Stimulated activated CD4-positive, alpha-beta T cell treated with anti-CD3 and anti-CD28 coated beads, Interleukin-1b, Interleukin-23, amount 100 ng/mL, for 48 hours (primary cell): ENCODE data around the gene ITPRIPL1.

Source experiments
- DNase-seq: peaks from one replicate; pipeline ENCODE4 v3.0.0-alpha.2; 2020

ITPRIPL1 gene

DNA sequence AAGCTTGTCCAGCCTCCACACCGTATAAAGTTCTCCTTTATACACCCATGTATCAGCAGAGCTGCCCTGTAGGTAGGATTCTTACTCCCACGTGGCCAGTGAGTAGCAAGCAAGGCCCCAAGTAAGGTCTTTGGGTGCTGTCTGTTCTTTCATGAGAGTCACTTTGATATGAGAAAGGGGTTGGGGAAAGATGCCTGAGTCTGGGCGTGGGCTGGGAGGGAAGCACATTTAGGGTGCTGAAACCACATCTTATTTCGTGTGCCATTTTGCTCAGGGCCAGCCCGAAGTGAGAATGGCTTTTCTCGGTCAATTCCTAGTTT is 436 bp upstream of the ITPRIPL1 start:
- peak; percentile 36 for DNase-seq

DNA sequence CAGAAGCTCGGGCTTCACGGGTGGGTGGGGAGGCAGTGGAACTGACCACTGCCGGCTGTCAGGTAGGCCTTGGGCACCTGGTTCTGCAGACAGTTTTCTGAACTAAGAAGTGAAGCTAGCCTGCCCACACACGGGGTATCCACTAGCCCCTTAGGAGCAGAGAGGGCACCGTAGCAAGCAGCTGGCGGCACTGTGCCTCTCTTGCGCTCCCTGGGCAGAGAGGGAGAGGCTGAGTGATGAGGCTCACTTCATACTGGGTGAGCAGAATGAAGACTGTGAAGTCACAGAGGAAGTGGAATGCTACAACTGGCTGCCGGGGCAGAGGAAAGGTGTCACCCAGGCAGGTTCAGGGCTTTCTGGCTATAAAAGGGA is 753 bp downstream of the ITPRIPL1 start:
- DNase-seq = peak; percentile 52

DNA sequence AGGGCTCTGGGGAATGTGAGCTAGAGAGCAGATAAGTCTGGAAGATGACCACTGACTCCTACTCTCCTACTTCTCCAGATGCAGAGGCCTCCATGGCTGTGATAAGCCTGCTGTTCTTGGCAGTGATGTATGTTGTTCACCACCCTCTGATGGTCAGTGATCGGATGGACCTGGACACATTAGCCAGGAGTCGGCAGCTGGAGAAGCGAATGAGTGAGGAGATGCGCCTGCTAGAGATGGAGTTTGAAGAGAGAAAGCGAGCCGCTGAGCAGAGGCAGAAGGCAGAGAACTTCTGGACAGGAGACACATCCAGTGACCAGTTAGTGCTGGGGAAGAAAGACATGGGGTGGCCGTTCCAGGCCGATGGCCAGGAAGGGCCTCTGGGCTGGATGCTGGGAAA is 1.4 kb downstream of the ITPRIPL1 start:
- no peak for DNase-seq

DNA sequence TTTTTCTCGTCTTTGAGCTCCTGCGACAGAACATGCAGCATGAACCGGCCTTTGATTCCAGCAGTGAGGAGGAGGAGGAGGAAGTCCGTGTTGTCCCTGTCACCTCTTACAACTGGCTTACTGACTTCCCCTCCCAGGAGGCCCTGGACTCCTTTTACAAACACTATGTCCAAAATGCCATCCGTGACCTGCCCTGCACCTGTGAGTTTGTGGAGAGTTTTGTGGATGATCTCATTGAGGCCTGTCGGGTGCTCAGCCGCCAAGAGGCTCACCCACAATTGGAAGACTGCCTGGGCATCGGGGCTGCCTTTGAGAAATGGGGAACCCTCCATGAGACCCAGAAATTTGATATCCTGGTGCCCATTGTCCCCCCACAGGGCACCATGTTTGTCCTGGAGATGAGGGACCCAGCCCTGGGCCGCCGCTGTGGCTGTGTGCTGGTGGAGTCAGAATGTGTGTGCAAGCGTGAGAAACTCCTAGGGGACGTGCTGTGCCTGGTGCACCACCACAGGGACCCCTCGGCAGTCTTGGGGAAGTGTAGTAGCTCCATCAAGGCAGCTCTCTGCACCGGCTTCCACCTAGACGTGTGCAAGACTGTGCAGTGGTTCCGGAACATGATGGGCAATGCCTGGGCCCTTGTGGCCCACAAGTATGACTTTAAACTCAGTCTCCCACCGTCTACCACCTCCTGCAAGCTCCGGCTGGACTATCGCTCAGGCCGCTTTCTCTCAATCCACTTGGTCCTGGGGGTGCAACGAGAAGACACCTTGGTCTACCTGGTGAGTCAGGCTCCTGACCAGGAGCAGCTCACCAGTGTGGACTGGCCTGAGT is 2.1 kb downstream of the ITPRIPL1 start:
- no peak for DNase-seq

DNA sequence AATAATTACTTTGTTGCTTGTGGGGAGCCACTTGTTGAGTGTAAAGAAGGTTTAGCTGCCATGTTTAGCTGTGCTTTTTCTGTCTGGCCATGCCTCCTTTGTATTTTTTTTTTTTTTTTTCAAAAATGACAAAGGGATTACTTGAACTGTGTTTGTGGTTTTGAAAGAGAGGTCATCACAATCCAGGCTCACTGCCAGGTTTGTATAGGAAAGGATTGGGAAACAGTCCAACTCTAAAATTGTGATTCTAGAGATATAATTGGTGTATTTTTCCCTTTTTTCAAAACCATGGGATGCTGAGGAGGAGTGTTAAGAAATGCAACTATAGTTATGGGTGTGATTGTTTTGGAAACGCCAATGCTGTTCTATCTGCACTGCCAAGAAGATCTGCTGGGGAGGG is 4.3 kb downstream of the ITPRIPL1 start:
- DNase-seq = no peak

DNA sequence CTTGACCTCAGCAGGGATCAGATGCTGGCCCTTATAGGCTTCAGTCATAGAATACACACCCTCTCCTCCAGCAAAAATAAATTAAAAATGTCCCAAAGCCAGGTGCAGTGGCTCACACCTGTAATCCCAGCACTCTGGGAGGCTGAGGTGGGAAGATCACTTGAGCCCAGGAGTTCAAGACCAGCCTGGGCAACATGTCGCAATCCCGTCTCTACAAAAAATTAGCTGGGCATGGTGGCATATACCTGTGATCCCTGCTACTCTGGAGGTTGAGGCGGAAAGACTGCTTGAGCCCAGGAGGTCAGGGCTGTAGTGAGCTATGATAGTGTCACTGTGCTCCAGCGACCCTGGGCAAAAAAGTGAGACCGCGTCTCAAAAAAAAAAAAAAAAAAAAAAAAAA is 4.8 kb downstream of the ITPRIPL1 start:
- DNase-seq = no peak

DNA sequence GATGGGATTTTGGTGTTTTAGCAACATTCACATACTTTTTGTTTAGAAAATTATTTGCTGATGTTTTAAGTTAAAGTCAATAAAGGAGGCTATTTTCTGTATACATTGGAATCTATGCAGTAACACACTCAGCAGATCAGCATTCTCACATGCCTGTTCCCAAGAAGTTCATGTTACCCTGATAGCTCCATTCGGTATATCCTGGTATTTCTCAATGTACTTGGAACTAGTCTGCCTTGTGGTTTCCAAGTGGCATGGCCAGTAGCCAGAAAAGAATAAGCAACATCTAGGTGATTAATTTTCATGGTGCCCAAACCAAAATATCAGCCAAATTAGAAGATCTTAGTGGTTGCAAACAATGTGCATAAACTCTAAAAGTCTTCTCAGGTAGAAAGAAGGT is 5.3 kb downstream of the ITPRIPL1 start:
- no peak for DNase-seq

DNA sequence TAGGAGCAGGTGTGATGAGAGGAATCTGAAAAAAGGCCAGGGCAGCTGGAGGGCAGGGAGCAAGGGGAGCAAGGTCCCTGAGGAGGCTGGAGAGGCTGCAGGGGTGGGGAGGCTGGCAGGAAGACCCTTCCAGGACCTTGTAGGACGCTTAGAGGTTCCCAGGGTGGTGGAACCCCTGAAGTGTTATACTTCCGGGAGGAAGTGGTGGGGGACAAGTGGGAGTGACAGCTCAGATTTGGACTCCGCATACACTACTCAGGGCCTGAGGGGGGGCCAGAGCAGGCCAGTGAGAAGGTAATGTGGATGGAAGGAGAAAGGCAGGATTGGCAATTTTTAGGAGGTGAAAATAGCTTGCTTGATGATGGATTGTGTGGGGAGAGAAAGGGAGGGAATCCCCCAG is 8.6 kb downstream of the ITPRIPL1 start:
- no peak for DNase-seq

DNA sequence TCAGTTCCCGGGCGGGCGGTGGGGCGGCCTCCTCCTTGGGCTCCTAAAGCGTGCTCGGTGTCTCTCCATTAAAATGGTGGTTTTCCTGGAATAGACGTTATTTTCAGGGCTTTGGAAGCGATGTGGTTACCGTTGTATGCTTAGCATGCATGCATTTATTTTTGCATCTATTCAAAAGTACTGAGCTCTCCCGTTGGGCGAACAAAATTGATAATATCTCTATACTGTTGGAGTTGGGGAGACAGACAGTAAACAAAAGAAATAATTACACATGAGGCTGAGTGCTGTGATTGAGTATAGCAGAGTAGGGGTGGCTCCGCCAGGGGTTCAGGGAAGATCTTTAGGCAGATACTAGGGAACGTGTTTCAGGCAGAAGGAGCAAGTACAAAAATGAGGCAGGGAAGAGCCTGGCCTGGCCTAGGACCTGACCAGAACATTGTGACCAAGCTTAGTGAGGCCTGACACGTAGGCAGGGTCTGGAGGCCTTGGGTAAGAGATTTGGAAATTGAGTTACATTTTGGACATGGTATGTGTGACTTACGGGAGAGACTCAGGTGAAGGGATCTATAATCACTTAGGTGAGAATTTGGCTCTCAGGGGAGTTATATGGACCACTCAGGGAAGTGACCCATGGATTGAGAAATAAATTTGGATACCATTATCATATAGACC is 11.1 kb downstream of the ITPRIPL1 start:
- DNase-seq = no peak

DNA sequence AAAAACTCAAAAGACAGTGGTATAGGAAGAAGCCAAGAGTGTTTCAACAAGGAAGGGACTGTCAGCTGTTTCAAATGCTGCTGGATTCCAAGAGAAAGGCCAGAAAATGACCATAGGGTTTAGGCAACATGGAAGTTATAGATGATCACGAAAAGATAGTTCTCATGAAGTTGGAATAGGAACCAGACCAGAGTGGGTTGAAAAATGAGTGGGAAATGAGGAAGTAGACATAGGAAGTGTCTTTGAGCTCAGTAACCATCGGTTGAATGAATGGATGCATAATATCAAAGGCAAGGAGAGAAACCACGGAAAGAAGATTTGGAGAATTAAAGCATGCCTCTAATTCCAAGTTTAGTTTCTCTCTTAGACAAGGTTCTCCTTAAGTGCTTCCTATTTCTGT is 11.8 kb downstream of the ITPRIPL1 start:
- DNase-seq = no peak

DNA sequence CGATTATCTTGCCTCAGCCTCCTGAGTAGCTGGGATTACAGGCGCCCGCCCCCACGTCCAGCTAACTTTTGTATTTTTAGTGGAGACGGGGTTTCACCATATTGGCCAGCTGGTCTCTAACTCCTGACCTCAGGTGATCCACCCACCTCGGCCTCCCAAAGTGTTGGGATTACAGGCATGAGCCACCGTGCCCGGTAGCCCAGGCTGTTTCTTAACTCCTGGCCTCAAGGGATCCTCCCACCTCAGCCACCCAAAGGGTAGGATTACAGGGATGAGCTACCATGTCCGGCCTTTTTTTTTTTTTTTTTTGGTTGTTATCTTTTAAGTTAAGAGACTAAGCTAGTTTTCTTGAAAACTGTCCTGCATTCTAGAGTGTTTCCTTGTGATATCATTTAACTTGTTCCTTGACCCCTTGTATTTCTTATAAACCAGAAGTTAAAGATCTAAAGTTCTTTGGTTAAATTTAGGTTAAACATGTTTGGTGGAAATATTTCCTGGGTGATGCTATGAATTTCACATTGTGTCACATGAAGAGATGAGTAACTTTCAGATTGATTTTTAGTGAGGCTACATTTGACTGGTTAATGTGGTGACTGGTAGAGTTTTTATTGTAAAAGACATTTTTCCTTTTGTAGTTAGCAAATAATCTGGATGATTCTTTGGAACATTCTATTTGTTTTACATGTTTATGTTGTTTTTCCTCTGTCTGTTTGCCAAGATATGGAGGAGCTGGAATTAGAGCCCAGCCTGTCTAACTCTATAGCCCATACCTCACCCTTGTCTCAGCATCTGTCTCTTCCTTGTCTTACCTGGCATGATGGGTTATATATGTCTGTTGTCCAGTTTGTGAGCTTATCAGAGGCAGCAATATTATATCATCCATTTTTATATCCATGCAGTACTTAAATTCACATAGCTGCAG is 15.6 kb downstream of the ITPRIPL1 start:
- no peak for DNase-seq

DNA sequence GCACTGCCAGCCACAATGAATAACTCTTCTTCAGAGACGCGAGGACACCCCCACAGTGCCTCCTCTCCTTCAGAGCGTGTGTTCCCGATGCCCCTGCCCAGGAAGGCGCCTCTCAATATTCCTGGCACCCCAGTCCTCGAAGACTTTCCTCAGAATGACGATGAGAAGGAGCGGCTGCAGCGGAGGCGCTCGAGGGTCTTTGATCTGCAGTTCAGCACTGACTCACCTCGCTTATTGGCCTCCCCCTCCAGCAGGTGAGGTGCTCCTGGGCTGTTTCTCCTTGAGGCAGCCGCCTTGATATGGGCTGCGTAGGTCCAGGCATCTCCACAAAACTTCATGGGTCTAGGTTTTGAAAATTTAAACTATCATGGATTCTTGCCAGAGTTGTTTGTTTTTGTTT is 16.5 kb downstream of the ITPRIPL1 start:
- no peak for DNase-seq

DNA sequence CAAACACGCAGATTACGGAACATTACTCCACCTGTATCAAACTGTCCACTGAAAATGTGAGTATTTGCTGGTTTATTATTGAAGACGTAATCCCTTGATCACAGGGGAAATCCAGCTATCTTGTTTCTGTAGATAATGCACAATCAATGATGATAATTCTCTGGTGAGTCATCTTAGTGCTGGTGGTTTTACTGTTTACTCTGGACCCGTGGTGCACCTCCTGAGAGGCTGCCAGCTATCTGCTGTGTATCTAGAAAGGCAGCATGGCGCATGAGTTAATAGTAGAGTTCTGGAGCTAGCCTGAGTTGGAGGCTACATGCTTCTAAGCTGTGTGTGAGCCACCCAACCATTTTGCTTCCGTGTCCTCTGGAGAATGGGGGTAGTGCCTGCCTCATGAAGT is 17.0 kb downstream of the ITPRIPL1 start:
- peak; percentile 43 for DNase-seq

DNA sequence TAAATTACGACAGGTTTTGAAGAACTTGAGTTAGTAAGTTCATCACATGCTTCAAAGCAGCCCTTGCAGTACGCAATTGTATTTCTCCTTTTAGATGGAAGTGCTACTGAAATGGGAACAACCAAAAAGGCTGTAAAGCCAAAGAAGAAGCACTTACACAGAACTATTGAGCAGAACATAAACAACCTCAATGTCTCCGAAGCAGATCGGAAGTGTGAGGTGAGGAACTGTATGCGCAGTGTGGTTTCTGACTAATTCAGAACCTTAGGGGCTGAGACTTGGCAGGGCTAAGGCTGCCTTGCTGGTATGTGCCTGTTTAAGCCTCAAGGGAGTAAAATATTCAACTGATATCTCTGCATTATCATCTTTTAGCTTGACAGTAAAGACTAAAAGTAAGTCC is 18.9 kb downstream of the ITPRIPL1 start:
- peak; percentile 26 for DNase-seq

DNA sequence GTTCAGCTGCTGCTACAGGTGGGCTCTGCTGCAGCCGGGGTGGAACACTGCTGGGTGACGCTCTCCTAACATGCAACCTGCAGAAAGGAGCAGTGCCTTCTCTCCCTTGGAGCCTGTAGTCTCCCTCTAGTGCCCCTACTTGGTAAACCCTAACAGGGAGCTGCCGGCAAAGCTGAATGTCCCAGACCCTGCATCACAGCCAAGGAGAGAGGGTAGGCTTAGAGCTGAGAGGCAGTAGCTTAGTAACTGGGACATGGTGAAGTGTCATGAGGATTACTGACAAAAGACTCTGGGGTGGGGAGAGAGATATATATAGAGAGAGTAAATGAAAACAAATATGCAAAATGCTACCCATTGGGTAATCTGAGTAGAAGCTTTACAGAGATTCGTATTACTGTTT is 20.3 kb downstream of the ITPRIPL1 start:
- DNase-seq = no peak

DNA sequence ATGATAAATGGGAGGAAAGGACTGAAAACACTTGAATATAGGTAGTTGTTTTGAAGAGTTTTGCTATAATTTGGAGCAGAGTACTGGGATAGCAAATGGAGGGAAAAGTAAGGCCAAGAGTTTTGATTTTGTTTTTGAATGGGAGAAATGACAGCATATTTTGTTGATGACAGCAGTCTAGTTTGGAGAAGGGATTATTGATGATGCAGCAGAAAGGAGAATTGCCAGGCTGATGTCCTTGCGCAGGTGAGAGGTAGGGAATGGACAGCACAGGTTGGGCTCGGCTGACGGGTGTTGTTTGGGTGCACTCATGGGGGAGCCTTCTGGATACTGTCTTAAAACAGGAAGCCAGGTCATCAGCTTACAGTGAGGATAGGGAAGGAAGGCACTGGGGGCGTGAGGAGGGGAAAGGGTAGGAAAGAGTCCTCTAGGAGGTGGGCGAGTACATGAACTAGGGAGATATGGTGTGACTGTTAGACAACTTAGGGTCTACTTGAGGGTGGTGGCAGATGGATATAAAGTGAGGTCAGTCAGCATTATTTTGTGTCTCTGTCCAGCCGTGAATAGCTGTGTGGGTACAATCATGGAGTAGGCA is 20.8 kb downstream of the ITPRIPL1 start:
- DNase-seq = no peak

DNA sequence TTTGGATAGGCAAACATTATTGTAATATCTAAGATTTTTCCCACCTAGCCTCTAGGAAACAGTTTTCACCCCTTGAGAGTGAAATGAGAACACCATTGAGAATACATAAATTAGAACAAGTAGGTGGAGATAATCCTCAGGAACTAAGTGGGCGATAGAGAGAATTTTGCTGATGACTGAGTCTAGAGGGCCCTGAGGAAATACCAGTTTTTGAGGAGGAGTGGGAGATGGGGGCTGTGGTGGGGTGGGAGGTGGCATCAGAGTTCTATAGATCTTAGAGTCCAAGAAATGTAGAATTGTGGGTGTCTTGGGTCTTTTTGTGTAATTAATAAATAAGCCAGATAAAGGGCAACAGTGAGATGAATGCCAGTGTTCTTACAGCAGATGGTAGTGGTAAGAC is 22.3 kb downstream of the ITPRIPL1 start:
- DNase-seq = no peak

DNA sequence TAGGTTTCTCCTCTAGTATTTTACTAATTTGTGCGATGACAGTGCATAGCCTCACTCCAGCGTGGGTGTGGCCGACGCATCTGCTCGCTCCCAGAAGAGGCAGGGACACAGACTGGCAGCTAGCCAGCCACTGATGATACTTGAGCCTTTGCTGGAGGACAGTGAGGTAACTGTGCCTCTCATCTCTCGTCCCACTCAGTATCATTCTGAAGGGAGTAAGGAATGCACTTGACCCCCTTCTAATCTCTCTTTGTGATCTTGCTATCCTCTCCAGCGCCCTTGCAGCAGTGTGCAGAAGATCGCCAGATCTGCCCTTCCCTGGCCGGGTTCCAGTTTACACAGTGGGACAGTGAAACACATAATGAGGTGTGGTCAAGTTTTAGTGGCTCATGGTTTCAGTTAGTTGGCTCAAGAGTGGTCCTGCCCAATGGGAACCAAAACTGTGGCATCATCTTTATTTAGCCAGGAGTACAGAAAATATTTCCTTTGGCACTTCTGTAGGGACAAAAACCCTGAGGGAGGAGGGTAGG is 28.0 kb downstream of the ITPRIPL1 start:
- DNase-seq = no peak

DNA sequence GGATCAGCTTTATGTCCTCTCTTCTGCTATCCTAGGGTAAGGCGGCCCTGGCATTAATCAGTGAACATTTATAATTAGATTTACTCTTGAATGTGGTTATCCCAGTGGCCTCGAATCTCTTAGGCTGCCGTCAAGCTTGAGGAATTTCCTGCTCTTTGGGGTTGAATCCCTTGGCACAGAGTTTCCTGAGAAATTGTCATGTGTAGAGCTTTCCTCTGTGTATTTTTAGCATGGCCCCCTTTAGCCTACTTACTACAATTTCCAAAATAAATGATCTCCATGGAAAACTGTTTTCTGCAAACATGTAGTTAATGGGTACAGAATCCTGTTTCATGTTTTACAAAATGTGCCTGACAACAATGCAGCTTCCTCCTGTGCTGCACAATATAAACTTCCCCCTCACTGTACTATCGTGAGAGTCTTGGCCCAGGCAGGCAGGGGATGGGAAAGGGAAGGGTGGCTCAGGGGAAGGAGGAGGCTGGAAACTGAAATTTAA is 28.5 kb downstream of the ITPRIPL1 start:
- DNase-seq = no peak

DNA sequence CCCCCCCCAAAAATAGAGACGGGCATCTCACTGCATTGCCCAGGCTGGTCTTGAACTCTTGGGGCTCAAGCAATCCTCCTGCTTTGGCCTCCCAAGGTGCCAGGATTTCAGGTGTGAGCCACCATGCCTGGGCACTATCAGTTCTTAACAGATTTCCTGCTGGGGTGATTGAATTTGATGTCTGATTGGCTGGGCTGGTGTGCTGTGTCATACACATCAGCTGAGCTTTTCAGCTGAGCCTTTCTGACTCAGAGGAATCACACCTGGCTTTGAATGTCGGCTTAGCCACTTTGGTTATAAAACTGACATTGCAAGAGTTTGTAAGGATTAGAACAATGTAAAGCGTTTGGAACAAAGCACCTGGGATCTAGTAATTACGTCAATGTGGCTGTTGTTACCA is 29.4 kb downstream of the ITPRIPL1 start:
- DNase-seq = no peak

DNA sequence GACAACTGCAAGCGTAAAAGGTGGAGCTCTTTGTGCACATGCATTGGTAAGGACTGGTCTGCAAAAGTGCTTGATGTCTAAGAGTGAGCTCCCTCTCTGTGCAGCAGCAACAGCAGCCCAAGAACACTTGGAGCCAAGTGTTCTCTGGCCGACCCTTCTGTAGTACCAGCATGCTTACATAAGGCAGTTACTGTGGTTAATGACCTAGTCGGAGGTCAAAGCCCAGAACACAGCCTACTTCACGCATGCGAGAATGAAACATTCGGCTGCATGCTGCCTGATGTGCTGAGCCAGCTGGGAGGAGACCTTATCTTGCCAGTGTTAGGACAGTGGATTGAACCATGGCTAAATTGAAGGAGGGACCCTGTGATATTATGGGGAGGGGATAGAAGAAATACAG is 31.8 kb downstream of the ITPRIPL1 start:
- DNase-seq = no peak

DNA sequence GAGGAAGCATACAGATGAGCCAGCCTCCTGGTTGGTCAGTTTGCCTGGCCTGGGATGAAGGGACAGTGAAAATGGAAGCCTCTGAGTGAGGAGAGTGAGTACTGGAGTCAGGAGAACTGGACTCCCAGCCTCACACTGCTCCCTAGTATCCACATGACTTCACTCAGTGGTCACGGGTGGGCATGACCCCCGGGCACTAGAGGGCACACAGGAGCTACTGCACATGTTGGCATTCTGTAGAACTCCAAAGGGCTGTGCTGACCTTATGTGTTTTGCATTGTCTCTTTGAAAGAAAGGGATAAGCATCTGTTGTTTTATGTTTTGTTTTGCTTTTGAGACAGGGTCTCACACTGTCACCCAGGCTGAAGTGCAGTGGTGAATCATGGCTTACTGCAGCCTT is 34.2 kb downstream of the ITPRIPL1 start:
- peak; percentile 16 for DNase-seq

DNA sequence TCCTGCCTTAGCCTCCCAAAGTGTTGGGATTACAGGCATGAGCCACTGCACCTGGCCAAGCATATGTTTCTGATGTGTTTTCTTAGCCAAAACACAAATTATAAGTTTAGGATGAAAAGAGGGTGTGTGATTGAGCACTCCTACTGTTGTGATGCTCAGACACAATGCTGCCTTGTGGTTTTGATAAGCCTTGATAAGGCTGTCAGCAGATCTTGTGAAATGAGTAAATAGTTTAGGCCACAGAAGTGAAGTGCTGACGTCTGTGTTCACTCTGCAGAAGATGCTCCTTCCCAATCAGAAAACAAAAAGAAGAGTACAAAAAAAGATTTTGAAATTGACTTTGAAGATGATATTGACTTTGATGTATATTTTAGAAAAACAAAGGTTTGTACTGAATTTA is 34.7 kb downstream of the ITPRIPL1 start:
- no peak for DNase-seq
